ENCODE measurements around the gene TMEM131. TPM values are rescaled to one million over a fixed set of nuclear protein-coding genes. Genes with fewer than 3 reads are reported as not detected.

The TMEM131 gene
- total RNA-seq, 1 experiment from 2014 or later, result 21.9 TPM

- TF ChIP-seq CTCF (IDR thresholded peaks at IDR 0.05) (no peak), TCF7 (CRISPR knock-in tag; IDR thresholded peaks at IDR 0.05; ENCODE audit: low read depth) (no peak), NFE2L1 (CRISPR knock-in tag; IDR thresholded peaks at IDR 0.05) (no peak), HMGA2 (CRISPR knock-in tag; IDR thresholded peaks at IDR 0.05) (no peak), ZNF263 (CRISPR knock-in tag; IDR thresholded peaks at IDR 0.05; ENCODE audit: low read depth) (no peak), STAT6 (CRISPR knock-in tag; conservative IDR thresholded peaks at IDR 0.05; ENCODE audit: low read depth) (no peak), FOXK1 (CRISPR knock-in tag; IDR thresholded peaks at IDR 0.05) (no peak)
Measured at GRCh38 chr2:97798416-97798815, 197.3 kb downstream of the TMEM131 start (continued).

GRCh38 chr2:97797355-97797754 is 198.4 kb downstream of the TMEM131 start:
- Mint-ChIP-seq H3K9me3 (no peaks in the 10 kb centered on the region), H3K36me3 (peaks cover 16% of the 10 kb centered on the region), H3K27me3 (ENCODE audit: low read depth) (no peaks in the 10 kb centered on the region), H3K4me1 (no peaks in the 10 kb centered on the region), H3K27ac (no peak overlapping the region), H3K4me3 (no peak overlapping the region)
- no peak for DNase-seq (ENCODE audit: low spot score)
- ChIA-PET CTCF (no interaction called here), POLR2A (no interaction called here)
- no peak for ATAC-seq
- TF ChIP-seq ATF6 (CRISPR knock-in tag; IDR thresholded peaks at IDR 0.05), result no peak
- TF ChIP-seq TP53 (CRISPR knock-in tag; IDR thresholded peaks at IDR 0.05), result no peak
- TF ChIP-seq GABPB1 (CRISPR knock-in tag; IDR thresholded peaks at IDR 0.05), result no peak
- TF ChIP-seq AR (CRISPR knock-in tag; IDR thresholded peaks at IDR 0.05), result no peak
- no peak for TF ChIP-seq ZNF671 (CRISPR knock-in tag; IDR thresholded peaks at IDR 0.05)
- no peak for TF ChIP-seq ZSCAN18 (CRISPR knock-in tag; IDR thresholded peaks at IDR 0.05)
- TF ChIP-seq ELF4 (CRISPR knock-in tag; IDR thresholded peaks at IDR 0.05; ENCODE audit: low read depth), result no peak
- TF ChIP-seq FOXK1 (CRISPR knock-in tag; IDR thresholded peaks at IDR 0.05), result no peak
- TF ChIP-seq ZNF121 (CRISPR knock-in tag; IDR thresholded peaks at IDR 0.05), result no peak

Measured in WTC11 (cell line).